Subcutaneous abdominal adipose tissue (tissue), 5 donors: ENCODE results near the gene SLC13A3.
"Not testable (repeated sequence)": the region's sequence is repeated elsewhere in the genome, so short reads cannot be mapped to it uniquely, and the experiment has no call there.

Source experiments
- H3K27ac ChIP-seq: one replicate; pipeline ENCODE4 v1.7.0; 2013; ENCODE audit warnings: low read depth, mild to moderate bottlenecking, inconsistent platforms, low read length, moderate library complexity
- H3K27me3 ChIP-seq, 5 donors: one replicate each; pipeline ENCODE4 v1.7.0; 2013; ENCODE audit warnings: low read length in 5 of 5, inconsistent platforms in 1 of 5; ENCODE audit not compliant: control insufficient read depth in 5 of 5, insufficient read depth in 4 of 5
- H3K36me3 ChIP-seq, 5 donors: one replicate each; pipeline ENCODE4 v1.7.0; 2013; ENCODE audit warnings: low read length in 5 of 5; ENCODE audit not compliant: control insufficient read depth in 5 of 5, insufficient read depth in 5 of 5
- H3K4me1 ChIP-seq, 5 donors: one replicate each; pipeline ENCODE4 v1.7.0; 2013; ENCODE audit warnings: low read length in 5 of 5, mild to moderate bottlenecking in 3 of 5, moderate library complexity in 1 of 5; ENCODE audit not compliant: control insufficient read depth in 5 of 5, insufficient read depth in 5 of 5
- H3K4me3 ChIP-seq, 5 donors: one replicate each; pipeline ENCODE4 v1.7.0; 2013; ENCODE audit warnings: low read length in 5 of 5, low read depth in 1 of 5
- H3K9ac ChIP-seq, 5 donors: one replicate each; pipeline ENCODE4 v1.7.0; 2013; ENCODE audit warnings: low read length in 5 of 5, mild to moderate bottlenecking in 4 of 5, moderate library complexity in 3 of 5
- H3K9me3 ChIP-seq, 5 donors: one replicate each; pipeline ENCODE4 v1.7.0; 2013; ENCODE audit warnings: low read length in 5 of 5; ENCODE audit not compliant: control insufficient read depth in 5 of 5
- donor health status: healthy.
- donor health status: healthy.
- donor health status: healthy.
- donor health status: healthy.
- donor health status: healthy.

Gene SLC13A3

GRCh38 chr20:46681032-46681854, 30.0 kb upstream of the SLC13A3 start:
- Histone ChIP-seq H3K27me3 (no peaks in the 10 kb centered on the region), H3K4me1 (peaks cover 4 to 26% (median 23%) of the 10 kb centered on the region in 5 donors), H3K36me3 (peaks cover under 1 to 9% (median 5%) of the 10 kb centered on the region in 5 donors), H3K9me3 (no peaks in the 10 kb centered on the region), H3K27ac (no peak overlapping the region), H3K9ac (no peak overlapping the region), H3K4me3 (no peak overlapping the region)

GRCh38 chr20:46680684-46681031, 29.4 kb upstream of the SLC13A3 start:
- Histone ChIP-seq H3K27ac (no peak overlapping the region), H3K36me3 (peaks cover 0 to 8% (median 2%) of the 10 kb centered on the region in 5 donors)

GRCh38 chr20:46678516-46678915, 27.3 kb upstream of the SLC13A3 start:
- no peak overlapping the region for H3K9ac ChIP-seq
- peaks cover 0 to 8% (median 0%) of the 10 kb centered on the region in 5 donors for H3K36me3 ChIP-seq
- H3K4me1 ChIP-seq, result peaks cover 1 to 15% (median 13%) of the 10 kb centered on the region in 5 donors
- H3K4me3 ChIP-seq, result no peak overlapping the region
- H3K9me3 ChIP-seq, result no peaks in the 10 kb centered on the region
- H3K27ac ChIP-seq, result no peak overlapping the region
- no peaks in the 10 kb centered on the region for H3K27me3 ChIP-seq

More at GRCh38 chr20:46680684-46681031, 29.4 kb upstream of the SLC13A3 start:
- H3K4me1 ChIP-seq, result peaks cover 4 to 26% (median 23%) of the 10 kb centered on the region in 5 donors
- no peak overlapping the region for H3K9ac ChIP-seq
- no peaks in the 10 kb centered on the region for H3K27me3 ChIP-seq
- H3K9me3 ChIP-seq, result no peaks in the 10 kb centered on the region
- H3K4me3 ChIP-seq, result no peak overlapping the region

- peaks cover 0 to 6% (median 4%) of the 10 kb centered on the region in 5 donors for H3K4me1 ChIP-seq
- no peak overlapping the region for H3K9ac ChIP-seq
- H3K4me3 ChIP-seq, result no peak overlapping the region
- H3K9me3 ChIP-seq, result peaks cover 0 to 3% (median 2%) of the 10 kb centered on the region in 5 donors
- H3K27ac ChIP-seq, result no peak overlapping the region
- no peaks in the 10 kb centered on the region for H3K27me3 ChIP-seq
- H3K36me3 ChIP-seq, result peaks cover 0 to 8% (median 0%) of the 10 kb centered on the region in 5 donors
These were observed 26.3 kb upstream of the SLC13A3 start for GRCh38 chr20:46677608-46678007.

- not testable (repeated sequence) for H3K9ac ChIP-seq, H3K36me3 ChIP-seq, H3K4me3 ChIP-seq, H3K4me1 ChIP-seq, H3K27ac ChIP-seq, H3K27me3 ChIP-seq, H3K9me3 ChIP-seq
These were observed 25.5 kb upstream of the SLC13A3 start for GRCh38 chr20:46676649-46677316.

- Histone ChIP-seq H3K36me3 (no peaks in the 10 kb centered on the region), H3K4me3 (no peak overlapping the region), H3K9ac (no peak overlapping the region), H3K27ac (no peak overlapping the region), H3K9me3 (peaks cover 0 to 24% (median 15%) of the 10 kb centered on the region in 5 donors), H3K4me1 (no peaks in the 10 kb centered on the region), H3K27me3 (no peaks in the 10 kb centered on the region)
These were observed 23.2 kb upstream of the SLC13A3 start for GRCh38 chr20:46674253-46675083.

- Histone ChIP-seq H3K36me3 (no peaks in the 10 kb centered on the region), H3K9ac (no peak overlapping the region), H3K27ac (no peak overlapping the region), H3K9me3 (peaks cover 0 to 24% (median 15%) of the 10 kb centered on the region in 5 donors), H3K4me1 (no peaks in the 10 kb centered on the region), H3K4me3 (no peak overlapping the region), H3K27me3 (no peaks in the 10 kb centered on the region)
These were observed 22.4 kb upstream of the SLC13A3 start for GRCh38 chr20:46673394-46674252.

- Histone ChIP-seq H3K9ac (no peak overlapping the region), H3K4me3 (no peak overlapping the region), H3K36me3 (no peaks in the 10 kb centered on the region), H3K27ac (no peak overlapping the region), H3K4me1 (no peaks in the 10 kb centered on the region), H3K9me3 (peaks cover 0 to 24% (median 15%) of the 10 kb centered on the region in 5 donors), H3K27me3 (no peaks in the 10 kb centered on the region)
These were observed 21.4 kb upstream of the SLC13A3 start for GRCh38 chr20:46672543-46673148.
